Fibroblast of skin of right biceps (primary cell): ENCODE data around the gene GOLGA6L24.
"Not testable (repeated sequence)": the region's sequence is repeated elsewhere in the genome, so short reads cannot be mapped to it uniquely, and the experiment has no call there.

Experiments
- DNase-seq: peaks from one replicate; pipeline ENCODE4 v3.0.0-alpha.2; 2013

The GOLGA6L24 gene, protein sequence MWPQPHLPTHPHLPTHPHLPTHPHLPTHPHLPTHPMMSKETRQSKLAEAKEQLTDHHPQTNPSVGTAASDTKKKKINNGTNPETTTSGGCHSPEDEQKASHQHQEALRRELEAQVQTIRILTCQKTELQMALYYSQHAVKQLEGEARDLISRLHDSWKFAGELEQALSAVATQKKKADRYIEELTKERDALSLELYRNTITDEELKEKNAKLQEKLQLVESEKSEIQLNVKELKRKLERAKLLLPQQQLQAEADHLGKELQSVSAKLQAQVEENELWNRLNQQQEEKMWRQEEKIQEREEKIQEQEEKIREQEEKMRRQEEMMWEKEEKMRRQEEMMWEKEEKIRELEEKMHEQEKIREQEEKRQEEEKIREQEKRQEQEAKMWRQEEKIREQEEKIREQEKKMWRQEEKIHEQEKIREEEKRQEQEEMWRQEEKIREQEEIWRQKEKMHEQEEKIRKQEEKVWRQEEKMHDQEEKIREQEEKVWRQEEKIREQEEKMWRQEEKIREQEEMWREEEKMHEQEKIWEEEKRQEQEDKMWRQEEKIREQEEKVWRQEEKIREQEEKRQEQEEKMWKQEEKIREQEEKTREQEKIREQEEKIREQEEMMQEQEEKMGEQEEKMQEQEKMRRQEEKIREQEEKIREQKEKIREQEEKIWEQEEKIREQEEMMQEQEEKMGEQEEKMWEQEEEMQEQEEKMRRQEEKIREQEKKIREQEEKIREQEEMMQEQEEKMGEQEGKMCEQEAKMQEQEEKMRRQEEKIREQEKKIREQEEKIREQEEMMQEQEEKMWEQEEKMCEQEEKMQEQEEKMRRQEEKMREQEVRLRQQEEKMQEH

DNA sequence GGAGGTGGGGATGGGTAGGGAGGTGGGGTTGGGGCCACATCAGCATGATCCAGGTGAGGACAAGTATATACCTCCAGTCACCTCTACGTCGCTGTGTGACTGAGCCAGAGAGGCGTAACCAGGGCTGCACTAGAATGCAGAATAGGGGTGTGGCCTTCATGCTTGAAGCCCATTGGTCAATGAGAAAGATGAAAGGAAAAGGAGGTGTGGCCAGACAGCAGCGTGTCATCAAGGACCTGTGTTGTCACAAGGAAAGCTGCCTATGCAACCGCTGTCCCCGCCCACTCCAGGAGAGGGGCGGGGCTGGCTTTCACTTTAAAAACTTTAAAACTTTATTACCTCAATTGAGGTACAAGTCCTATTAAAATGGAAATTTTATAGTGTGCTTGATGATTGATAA lies at the start of gene GOLGA6L24:
TSS of gene GOLGA6L24 (minus strand) at position 101 of the 400 bp plus-strand sequence. CDS start at position 40, 61 bp downstream.
- not testable (repeated sequence) for DNase-seq

DNA sequence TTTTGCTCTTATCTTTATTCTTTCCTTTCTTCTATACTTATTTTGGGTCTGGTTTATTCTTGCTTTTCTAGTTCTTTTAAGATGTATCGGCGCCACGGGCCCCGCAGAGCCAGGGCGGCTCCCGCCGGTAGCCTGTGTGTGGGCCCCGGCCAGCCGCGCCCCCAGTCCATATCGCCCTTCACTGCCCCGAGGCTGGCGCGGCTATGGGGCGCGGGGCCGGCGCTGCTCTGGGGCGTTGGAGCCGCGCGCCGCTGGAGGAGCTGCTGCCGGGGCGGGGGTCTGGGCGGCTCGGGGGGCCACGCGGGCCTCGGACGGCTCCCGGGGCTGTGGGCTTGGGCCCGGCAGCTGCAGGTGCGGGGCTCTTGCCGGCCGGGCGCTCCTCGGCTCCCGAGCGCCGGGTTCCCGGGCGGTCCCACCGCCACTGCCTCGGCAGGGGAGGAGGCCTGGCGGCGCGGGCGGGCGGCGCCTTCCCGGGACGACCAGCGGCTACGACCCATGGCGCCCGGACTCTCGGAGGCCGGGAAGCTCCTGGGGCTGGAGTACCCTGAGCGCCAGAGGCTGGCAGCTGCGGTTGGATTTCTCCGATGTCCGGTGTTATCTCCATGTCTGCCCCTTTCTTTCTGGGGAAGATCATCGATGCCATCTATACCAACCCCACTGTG lies 45.0 kb upstream of the GOLGA6L24 start:
- DNase-seq, result not testable (repeated sequence)

DNA sequence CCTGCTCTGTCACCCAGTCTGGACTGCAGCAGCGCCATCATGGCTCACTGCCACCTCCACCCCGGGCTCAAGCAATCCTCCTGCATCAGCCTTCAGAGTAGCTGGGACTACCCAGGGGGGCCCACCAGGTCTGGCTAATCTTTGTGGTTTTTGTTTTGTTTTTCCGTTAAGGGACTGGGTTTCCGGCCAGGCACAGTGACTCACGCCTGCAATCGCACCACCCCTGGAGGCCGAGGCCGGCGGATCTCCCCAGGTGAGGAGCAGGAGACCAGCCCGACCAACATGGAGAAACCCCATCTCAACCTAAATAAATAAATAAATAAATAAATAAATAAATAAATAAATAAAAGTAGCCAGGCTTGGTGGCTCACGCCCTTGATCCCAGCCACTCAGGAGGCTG lies 38.1 kb upstream of the GOLGA6L24 start:
- DNase-seq, result not testable (repeated sequence)

DNA sequence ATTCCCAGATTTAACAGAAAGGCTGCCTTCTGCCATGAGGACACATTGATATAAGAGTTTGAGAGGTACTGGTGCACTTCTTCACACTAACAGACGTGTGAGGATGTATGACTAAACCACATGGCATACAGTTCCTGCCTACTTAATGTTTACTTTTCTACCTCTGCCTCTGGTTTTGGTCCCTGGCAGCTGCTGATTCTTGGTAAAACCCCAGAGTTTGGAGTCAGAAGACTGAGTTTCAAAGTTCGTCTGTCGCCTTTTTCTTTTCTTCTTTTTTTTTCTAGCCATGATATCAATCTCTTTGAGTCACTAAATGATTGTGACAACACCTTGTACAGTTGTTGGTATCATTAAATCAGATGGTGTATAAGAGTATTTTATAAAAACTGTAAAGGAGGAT lies 22.2 kb upstream of the GOLGA6L24 start:
- not testable (repeated sequence) for DNase-seq

DNA sequence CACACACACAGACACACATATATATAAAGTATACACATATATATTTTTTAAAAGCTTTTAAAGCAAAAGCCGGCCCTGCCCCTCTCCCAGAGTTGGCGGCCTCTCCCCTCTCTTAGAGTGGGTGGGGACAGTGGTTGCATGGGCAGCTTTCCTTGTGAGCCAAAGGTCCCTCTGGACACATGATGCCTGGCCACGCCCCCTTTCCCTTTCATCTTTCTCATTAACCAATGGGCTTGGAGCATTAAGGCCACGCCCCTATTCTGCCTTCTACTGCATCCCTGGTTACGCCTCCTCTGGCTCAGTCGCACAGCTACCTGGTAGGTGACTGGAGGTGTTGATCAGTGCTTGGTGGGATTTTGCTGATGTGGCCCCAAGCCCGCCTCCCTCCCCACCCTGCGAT lies 20.5 kb upstream of the GOLGA6L24 start, which contains the start of gene GOLGA8F:
TSS of gene GOLGA8F (plus strand) at position 301 of the 400 bp plus-strand sequence. CDS start at position 399, 98 bp downstream.
- not testable (repeated sequence) for DNase-seq

DNA sequence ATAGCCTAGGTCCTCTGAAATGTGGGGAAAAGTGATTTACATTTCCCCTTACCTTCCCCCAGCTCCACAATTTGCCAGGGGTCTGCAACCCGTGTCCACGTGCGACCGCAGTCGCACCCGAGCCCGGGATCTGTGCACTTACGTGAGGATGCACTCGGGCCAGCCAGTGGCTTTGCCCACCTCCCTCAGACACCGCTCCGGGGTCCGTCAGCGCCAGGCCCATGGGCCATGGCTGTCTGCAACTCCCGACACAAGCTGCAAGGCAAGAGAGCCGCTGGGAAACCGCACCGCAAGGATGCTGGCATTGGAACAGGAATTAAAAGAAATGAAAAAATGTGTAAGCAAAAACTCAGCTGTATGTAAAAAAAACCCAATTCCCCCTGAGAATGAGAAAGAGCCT lies 7.6 kb upstream of the GOLGA6L24 start:
- DNase-seq, result not testable (repeated sequence)

DNA sequence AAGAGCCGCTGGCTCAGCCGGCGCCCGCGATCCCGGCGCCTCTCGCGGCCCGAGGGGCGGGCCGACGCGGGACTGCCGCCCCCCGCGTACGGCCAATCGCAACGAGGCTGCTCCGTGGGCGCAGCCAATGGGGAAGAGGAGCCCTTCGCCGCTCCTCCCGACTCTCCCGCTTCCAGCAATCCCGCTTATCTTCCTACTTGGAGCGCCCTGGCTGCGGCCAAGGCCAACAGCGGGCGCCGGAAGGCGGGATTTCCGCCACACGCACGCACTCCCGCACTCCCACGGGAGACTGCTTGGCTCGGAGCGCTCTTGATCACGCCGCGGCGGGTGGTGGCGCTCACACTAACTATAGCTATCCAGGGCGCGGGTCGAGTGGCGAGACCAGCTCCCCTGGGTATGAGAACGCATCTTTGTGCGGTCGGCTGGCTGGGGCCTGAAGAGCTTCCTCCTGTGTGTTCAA lies 35.7 kb downstream of the GOLGA6L24 start, which contains the start of gene HERC2:
TSS of gene HERC2 (minus strand) at position 51 of the 460 bp plus-strand sequence. CDS start 746 bp downstream, outside the sequence.
- not testable (repeated sequence) for DNase-seq

DNA sequence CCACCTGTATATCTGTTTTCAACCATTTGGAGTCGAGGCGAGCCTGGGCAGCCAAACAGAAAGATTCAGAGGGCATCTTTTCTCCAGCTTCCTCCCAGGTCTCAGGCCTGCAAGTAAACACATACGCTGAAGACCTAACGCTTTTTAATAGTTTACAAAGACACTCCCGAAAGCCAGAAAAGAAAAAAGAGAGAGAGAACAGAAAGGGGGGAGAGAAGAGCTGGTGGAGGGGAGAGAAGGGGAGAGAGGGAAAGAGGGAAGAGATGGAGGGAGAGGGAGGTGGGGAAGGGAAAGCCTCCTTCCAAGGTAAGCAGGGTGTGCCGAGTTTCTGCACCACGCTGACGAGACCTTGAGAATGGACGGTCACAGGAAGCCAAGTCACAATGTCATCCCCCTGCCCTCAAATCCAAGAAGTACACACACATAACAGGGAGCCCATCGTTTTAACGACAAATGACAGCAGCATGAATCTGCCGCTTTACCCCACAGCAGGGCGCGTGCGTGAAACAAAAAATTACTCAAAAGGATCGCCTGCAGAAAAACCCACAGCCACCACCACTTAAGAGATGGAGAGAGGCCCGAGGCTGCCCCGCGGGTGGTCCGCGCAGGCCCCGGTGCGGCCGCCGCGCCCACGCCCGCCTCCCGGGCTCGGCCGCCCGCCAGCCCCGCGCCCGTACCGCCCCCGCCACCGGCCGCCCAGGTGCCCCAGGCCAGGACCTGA lies 36.4 kb downstream of the GOLGA6L24 start:
- DNase-seq, result not testable (repeated sequence)

DNA sequence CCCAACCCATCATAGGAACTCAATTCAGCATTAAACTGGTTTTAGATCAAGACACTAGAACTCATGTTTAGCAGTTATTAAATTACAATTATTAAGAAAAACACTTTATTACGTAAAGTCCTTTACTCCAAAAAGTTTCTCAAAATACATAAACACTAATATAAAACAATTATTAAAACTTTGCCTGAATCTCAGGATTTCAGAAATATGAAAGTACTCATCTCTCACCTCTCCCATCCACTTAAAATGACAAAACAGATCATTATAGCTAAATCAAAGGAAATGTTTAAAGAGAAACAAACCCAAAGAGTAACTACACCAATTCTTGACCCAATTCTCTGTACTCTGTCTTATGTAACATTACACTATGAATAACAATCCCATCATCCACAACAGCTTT lies 38.2 kb downstream of the GOLGA6L24 start:
- DNase-seq, result not testable (repeated sequence)

DNA sequence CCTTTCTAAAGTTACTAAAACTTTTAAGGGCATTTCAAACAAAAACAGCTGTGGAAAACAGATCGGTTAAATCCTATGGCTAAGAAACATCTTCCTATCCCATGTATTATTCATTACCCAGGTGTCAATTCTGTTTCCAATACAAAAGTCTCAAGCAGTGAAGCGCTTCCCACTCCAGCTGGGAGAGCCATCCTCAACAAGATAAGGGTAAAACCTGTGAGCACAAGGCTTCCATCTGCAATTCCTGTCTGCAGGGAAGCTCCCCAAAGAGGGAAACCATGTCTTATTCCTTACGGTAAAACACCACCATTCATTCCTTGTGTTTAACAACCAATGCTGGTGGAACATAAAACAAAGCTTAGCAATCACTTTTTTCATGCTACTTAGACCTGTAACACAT lies 39.1 kb downstream of the GOLGA6L24 start:
- DNase-seq, result not testable (repeated sequence)

DNA sequence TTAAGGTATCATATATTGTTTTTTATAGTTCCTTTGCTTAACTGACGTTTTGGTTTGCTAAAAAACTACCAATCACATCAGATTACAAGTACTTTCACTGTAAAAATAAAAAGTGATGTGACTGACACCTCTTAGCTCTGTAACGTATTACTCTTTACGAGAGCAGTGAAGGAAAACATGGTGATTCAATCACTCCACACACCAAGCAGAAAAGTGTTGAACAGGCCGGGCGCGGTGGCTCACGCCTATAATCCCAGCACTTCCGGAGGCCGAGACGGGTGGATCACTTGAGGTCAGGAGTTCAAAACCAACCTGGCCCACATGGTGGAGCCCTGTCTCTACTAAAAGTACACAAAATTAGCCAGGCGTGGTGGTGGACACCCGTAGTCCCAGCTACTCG lies 39.8 kb downstream of the GOLGA6L24 start:
- DNase-seq, result not testable (repeated sequence)

DNA sequence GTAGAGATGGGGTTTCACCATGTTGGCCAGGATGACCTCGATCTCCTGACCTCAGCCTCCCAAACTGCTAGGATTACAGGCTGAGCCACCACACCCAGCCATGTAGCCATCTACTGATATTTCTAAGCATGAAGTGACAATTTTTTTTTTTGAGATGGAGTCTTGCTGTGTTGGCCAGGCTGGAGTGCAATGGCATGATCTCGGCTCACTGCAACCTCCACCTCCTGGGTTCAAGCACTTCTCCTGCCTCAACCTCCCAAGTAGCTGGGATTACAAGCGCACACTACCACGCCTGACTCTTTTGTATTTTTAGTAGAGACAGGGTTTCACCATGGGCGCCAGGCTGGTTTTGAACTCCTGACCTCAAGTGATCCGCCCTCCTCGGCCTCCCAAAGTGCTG lies 40.9 kb downstream of the GOLGA6L24 start:
- not testable (repeated sequence) for DNase-seq

DNA sequence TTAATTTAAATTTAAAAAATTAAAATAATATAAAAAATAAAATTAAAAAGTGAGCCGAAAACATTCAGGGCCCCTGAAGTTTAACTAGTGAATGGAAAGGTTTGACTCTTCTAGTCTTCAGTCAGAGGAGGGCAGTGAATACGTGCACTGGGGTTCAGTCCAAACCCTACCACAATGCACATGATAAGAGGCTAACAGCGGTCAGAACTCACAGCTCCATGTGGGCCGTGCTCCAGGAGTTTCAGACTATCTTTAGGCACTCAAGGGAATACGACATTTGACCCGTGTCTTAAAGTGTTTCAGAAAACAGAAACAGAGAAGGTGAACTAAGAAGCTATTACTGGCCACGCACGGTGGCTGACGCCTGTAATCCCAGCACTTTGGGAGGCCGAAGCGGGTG lies 47.4 kb downstream of the GOLGA6L24 start:
- not testable (repeated sequence) for DNase-seq

DNA sequence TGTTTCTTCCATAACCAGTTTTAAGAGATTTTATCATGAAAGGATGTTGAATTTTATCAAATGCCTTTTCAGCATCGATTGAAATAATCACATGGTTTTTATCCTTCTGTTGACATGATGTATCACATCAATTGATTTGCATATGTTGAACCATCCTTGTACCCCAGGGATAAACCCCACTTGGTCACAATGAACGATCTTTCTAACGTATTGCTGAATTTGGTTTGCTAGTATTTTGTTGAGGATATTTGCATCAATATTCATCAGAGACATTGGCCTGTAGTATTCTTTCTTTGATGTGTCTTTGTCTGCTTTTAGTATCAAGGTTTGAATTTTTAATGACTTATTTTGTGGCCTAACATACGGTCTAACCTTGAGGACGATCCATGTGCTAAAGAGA lies 49.2 kb downstream of the GOLGA6L24 start:
- DNase-seq, result not testable (repeated sequence)
